ENCODE results near the gene EXOSC5.

- TF ChIP-seq, protein P1, sequence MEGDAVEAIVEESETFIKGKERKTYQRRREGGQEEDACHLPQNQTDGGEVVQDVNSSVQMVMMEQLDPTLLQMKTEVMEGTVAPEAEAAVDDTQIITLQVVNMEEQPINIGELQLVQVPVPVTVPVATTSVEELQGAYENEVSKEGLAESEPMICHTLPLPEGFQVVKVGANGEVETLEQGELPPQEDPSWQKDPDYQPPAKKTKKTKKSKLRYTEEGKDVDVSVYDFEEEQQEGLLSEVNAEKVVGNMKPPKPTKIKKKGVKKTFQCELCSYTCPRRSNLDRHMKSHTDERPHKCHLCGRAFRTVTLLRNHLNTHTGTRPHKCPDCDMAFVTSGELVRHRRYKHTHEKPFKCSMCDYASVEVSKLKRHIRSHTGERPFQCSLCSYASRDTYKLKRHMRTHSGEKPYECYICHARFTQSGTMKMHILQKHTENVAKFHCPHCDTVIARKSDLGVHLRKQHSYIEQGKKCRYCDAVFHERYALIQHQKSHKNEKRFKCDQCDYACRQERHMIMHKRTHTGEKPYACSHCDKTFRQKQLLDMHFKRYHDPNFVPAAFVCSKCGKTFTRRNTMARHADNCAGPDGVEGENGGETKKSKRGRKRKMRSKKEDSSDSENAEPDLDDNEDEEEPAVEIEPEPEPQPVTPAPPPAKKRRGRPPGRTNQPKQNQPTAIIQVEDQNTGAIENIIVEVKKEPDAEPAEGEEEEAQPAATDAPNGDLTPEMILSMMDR (IDR thresholded peaks at IDR 0.05): no peak
- no peak for TF ChIP-seq POLR2AphosphoS5 (IDR thresholded peaks at IDR 0.05)
These were observed 53.0 kb downstream of the EXOSC5 start for GRCh38 chr19:41344162-41344561.
